ENCODE data around the gene CST1. TPM values are rescaled to one million over a fixed set of nuclear protein-coding genes. Genes with fewer than 3 reads are reported as not detected.

The CST1 gene
- total RNA-seq, 1 experiment from 2014 or later = 1.7 TPM

DNA sequence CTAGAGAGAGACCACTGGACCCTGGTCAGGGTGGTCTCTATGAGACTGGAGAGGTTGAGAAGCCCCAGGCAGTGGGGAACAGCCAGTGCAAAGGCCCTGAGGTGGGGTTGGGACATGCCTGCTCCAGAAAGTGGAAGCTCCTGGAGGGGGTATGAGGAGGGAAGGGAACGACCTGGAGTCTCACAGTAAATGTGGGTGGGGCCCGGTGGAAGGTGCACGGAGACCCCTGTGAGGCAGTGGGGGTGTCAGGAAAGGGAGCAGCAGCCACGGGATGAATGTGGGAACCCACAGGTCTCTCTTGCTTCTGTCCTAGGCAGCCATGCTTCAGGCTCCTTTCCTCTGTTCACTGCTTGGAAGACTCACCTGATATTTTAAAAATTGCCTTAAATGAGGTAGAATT, 1.3 kb upstream of the CST1 start:
- no peak for DNase-seq
- H2BK5ac ChIP-seq (ENCODE audit: insufficient read length, low read length) = no peak overlapping the region
- no peaks in the 10 kb centered on the region for H3K9me3 ChIP-seq (ENCODE audit: control insufficient read depth, low read depth, low read length)
- H4K20me1 ChIP-seq (ENCODE audit: control insufficient read depth, insufficient read depth, insufficient read length) = no peaks in the 10 kb centered on the region
- H3K4me1 ChIP-seq (ENCODE audit: insufficient read depth, low read length) = no peaks in the 10 kb centered on the region; the same call in 1 of the 2 replicates
- no peak overlapping the region for H2AFZ ChIP-seq (ENCODE audit: low read length)
- no peak overlapping the region for H2BK20ac ChIP-seq (ENCODE audit: low read depth, low read length, poor library complexity, severe bottlenecking)
- H2AK5ac ChIP-seq (ENCODE audit: insufficient read length, low read length) = no peak overlapping the region
- no peak overlapping the region for H3K23ac ChIP-seq (ENCODE audit: insufficient read length, low read depth, low read length)
- peaks cover 37 to 41% of the 10 kb centered on the region in 2 experiments for H3K4me1 Mint-ChIP-seq
- H3K4me2 ChIP-seq (ENCODE audit: insufficient read depth, insufficient read length, low read length) = no peak overlapping the region
- H3K79me1 ChIP-seq (ENCODE audit: insufficient read depth, low read depth, low read length, poor library complexity, severe bottlenecking) = no peaks in the 10 kb centered on the region
- no peak overlapping the region for H3K27ac ChIP-seq (ENCODE audit: insufficient read length, low read depth, low read length)
- H3K79me2 ChIP-seq (ENCODE audit: insufficient read depth, low read length) = no peaks in the 10 kb centered on the region
- H4K91ac ChIP-seq (ENCODE audit: insufficient read length, low read depth, low read length) = no peak overlapping the region
- no peak overlapping the region for H3T11ph ChIP-seq (ENCODE audit: low read length)
- peaks cover 31% of the 10 kb centered on the region for H3K27me3 ChIP-seq (ENCODE audit: insufficient read depth, low read length)
- peaks cover 0 to 5% of the 10 kb centered on the region in 2 experiments; a peak in 3 of 5 replicates for H3K9me3 Mint-ChIP-seq
- H3K9ac ChIP-seq (ENCODE audit: extremely low read depth, insufficient read length, low read length) = no peak overlapping the region
- no peak overlapping the region for H3K56ac ChIP-seq (ENCODE audit: insufficient read length, low read depth, low read length)
- no peak overlapping the region for H4K5ac ChIP-seq (ENCODE audit: insufficient read length, low read depth, low read length)
- no peak overlapping the region for H2BK12ac ChIP-seq (ENCODE audit: insufficient read length, low read depth, low read length)
- H3K36me3 Mint-ChIP-seq (ENCODE audit: insufficient read depth in 1 of 3, low read depth in 3 of 3) = no peaks in the 10 kb centered on the region; a peak in 1 of 7 replicates
- H3K23me2 ChIP-seq (ENCODE audit: insufficient read length, low read depth, low read length, poor library complexity, severe bottlenecking) = no peaks in the 10 kb centered on the region
- no peak overlapping the region for H3K18ac ChIP-seq (ENCODE audit: insufficient read length, low read depth, low read length)
- H3K4me3 Mint-ChIP-seq = no peak overlapping the region
- TF ChIP-seq, protein P1, sequence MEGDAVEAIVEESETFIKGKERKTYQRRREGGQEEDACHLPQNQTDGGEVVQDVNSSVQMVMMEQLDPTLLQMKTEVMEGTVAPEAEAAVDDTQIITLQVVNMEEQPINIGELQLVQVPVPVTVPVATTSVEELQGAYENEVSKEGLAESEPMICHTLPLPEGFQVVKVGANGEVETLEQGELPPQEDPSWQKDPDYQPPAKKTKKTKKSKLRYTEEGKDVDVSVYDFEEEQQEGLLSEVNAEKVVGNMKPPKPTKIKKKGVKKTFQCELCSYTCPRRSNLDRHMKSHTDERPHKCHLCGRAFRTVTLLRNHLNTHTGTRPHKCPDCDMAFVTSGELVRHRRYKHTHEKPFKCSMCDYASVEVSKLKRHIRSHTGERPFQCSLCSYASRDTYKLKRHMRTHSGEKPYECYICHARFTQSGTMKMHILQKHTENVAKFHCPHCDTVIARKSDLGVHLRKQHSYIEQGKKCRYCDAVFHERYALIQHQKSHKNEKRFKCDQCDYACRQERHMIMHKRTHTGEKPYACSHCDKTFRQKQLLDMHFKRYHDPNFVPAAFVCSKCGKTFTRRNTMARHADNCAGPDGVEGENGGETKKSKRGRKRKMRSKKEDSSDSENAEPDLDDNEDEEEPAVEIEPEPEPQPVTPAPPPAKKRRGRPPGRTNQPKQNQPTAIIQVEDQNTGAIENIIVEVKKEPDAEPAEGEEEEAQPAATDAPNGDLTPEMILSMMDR (conservative IDR thresholded peaks at IDR 0.05) = no peak
- no peak overlapping the region for H2BK15ac ChIP-seq (ENCODE audit: low read depth, low read length)
- peaks cover 95% of the 10 kb centered on the region for H3K27me3 Mint-ChIP-seq (ENCODE audit: low read depth)
- no peak overlapping the region for H3K4ac ChIP-seq (ENCODE audit: low read depth, low read length)
- no peak overlapping the region for H2BK120ac ChIP-seq (ENCODE audit: low read depth, low read length, poor library complexity, severe bottlenecking)
- no peak overlapping the region for H3K27ac Mint-ChIP-seq
- no peak overlapping the region for H3K14ac ChIP-seq (ENCODE audit: insufficient read depth, low read length)
- H4K8ac ChIP-seq (replicated peaks; ENCODE audit: insufficient read length, low read depth, low read length) = no peak overlapping the region
- no CpG with 5 or more reads among the region's 4 CpGs for WGBS (ENCODE audit: extremely low coverage, insufficient read length, low lambda C conversion rate)
